ENCODE measurements around the gene DNAJB9.
"Not testable (repeated sequence)": the region's sequence is repeated elsewhere in the genome, so short reads cannot be mapped to it uniquely, and the experiment has no call there.

DNAJB9 gene

GRCh38 chr7:108529341-108529740 lies 40.3 kb upstream of the DNAJB9 start:
- TF ChIP-seq, protein P1, sequence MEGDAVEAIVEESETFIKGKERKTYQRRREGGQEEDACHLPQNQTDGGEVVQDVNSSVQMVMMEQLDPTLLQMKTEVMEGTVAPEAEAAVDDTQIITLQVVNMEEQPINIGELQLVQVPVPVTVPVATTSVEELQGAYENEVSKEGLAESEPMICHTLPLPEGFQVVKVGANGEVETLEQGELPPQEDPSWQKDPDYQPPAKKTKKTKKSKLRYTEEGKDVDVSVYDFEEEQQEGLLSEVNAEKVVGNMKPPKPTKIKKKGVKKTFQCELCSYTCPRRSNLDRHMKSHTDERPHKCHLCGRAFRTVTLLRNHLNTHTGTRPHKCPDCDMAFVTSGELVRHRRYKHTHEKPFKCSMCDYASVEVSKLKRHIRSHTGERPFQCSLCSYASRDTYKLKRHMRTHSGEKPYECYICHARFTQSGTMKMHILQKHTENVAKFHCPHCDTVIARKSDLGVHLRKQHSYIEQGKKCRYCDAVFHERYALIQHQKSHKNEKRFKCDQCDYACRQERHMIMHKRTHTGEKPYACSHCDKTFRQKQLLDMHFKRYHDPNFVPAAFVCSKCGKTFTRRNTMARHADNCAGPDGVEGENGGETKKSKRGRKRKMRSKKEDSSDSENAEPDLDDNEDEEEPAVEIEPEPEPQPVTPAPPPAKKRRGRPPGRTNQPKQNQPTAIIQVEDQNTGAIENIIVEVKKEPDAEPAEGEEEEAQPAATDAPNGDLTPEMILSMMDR (conservative IDR thresholded peaks at IDR 0.05), result no peak
- no peak for TF ChIP-seq ZFX (IDR thresholded peaks at IDR 0.05)
- no peak overlapping the region for H3K27ac ChIP-seq

GRCh38 chr7:108533712-108534111 lies 36.0 kb upstream of the DNAJB9 start:
- TF ChIP-seq, protein P1 (conservative IDR thresholded peaks at IDR 0.05), result no peak
- TF ChIP-seq ZFX (IDR thresholded peaks at IDR 0.05), result no peak
- H3K27ac ChIP-seq, result no peak overlapping the region

- no peak overlapping the region for H3K27ac ChIP-seq
- TF ChIP-seq, protein P1 (conservative IDR thresholded peaks at IDR 0.05), result no peak
- no peak for TF ChIP-seq ZFX (IDR thresholded peaks at IDR 0.05)
Observed at GRCh38 chr7:108535257-108535656, 34.4 kb upstream of the DNAJB9 start.

- no peak for TF ChIP-seq ZFX (IDR thresholded peaks at IDR 0.05)
- TF ChIP-seq, protein P1 (conservative IDR thresholded peaks at IDR 0.05), result no peak
- H3K27ac ChIP-seq, result no peak overlapping the region
Observed at GRCh38 chr7:108535744-108536143, 33.9 kb upstream of the DNAJB9 start.

DNA sequence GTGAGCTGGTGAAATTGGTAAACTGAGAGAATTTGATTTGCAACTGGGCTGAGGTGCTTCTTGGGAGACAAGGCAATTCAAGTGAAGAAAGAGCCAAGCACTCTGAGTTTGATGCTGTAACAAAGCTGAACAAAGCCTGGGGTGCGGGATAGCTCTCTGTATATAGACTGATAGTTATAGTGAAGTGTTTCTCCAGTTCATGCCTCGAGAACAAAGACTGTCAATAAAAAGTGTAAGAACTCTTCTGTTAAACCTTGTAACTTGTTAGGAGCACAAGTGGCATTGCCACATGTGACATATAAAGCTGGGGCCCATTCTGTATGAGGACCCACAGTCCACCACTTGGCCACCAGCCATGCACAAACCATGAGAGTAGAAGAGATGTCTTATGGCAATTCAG lies 32.4 kb upstream of the DNAJB9 start:
- no peak overlapping the region for H3K27ac ChIP-seq
- TF ChIP-seq, protein P1 (conservative IDR thresholded peaks at IDR 0.05), result no peak
- no peak for TF ChIP-seq ZFX (IDR thresholded peaks at IDR 0.05)

- not testable (repeated sequence) for H3K27ac ChIP-seq
Observed at GRCh38 chr7:108538236-108538635, 31.4 kb upstream of the DNAJB9 start.

DNA sequence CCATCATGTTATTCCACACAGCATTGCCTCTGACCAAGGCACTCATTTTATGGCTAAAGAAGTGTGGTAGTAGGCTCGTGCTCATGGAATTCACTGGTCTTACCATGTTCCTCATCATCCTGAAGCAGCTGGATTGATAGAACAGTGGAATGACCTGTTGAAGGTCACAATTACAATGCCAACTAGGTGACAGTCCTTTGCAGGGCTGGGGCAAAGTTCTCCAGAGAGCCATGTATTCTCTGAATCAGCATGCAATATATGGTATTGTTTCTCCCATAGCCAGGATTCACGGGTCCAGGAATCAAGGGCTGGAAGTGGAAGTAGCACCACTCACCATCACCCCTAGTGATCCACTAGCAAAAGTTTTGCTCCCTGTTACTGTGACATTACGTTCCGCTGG lies 31.0 kb upstream of the DNAJB9 start:
- not testable (repeated sequence) for H3K27ac ChIP-seq

- TF ChIP-seq, protein P1 (conservative IDR thresholded peaks at IDR 0.05), result no peak
- no peak for TF ChIP-seq ZFX (IDR thresholded peaks at IDR 0.05)
- H3K27ac ChIP-seq, result no peak overlapping the region
Observed at GRCh38 chr7:108541478-108541877, 28.2 kb upstream of the DNAJB9 start.

GRCh38 chr7:108548141-108548896 lies 21.4 kb upstream of the DNAJB9 start:
- H3K27ac ChIP-seq, result not testable (repeated sequence)

DNA sequence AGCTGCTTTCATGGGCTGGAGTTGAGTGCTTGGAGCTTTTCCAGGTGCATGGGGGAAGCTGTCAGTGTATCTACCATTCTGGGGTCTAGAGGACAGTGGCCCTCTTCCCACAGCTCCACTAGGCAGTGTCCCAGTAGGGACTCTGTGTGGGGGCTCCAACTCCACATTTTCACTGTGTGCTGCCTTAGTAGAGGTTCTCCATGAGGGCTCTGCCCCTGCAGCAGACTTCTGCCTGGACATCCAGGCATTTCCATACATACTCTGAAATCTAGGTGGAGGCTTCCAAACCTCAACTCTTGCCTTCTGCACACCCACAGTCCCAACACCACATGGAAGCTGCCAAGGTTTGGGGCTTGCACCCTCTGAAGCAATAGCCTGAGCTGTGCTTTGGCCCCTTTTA lies 13.0 kb upstream of the DNAJB9 start:
- H3K27ac ChIP-seq, result not testable (repeated sequence)

All from C4-2B (cell line).